Activated gamma-delta T cell treated with anti-CD3 and anti-CD28 coated beads, Interleukin-2, amount 50 U/mL, for 16 hours (primary cell): ENCODE data around the gene FAM25A.

Experiments
- DNase-seq: peaks from one replicate; pipeline ENCODE4 v3.0.0-alpha.2; 2020; ENCODE audit warnings: low read depth

Gene FAM25A

GRCh38 chr10:87064651-87065050 lies 44.6 kb downstream of the FAM25A start:
- DNase-seq, result no peak

- no peak for DNase-seq
Measured at GRCh38 chr10:87066178-87066577, 46.1 kb downstream of the FAM25A start.

DNA sequence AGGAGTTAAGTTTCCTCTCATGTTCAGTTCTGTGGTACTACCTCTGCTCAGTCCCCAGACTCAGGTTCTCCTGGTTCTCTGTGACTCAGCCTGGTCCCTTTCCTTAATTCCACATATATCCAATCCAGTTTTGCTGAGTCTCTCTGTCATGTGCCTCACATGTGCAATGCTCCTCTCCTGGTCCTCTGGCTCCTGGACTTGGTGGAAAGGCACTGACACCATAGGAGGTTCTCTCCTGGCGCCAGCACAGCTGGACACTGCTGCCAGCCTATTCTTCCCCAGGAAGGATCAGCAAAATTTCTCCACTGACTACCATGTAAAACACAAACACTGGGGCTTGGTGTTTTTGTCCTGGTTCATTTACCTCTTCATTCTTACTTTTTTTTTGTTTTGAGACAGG lies 46.8 kb downstream of the FAM25A start:
- DNase-seq, result no peak

DNA sequence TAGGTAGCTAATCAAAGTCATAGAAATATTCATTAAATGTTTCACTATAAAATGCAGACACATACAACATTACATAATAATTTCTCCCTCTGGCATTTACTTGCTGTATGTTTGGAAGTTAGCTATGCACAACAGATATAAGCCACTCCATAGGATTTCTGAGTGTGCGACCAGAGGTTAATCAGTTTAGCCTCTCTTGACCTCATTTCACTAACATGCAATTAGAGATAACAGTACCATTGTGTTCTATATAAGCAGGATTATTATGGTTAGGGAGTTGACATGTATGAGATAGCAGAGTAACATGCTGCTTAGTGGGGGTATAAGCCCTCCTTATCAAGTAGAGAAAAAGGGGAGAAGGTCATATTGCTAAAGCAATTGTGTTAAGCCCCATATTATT lies 48.2 kb downstream of the FAM25A start:
- DNase-seq, result no peak

- no peak for DNase-seq
Measured at GRCh38 chr10:87072449-87072848, 52.4 kb downstream of the FAM25A start.
